IPS DF 6.9 (cell line): Measurements from ENCODE around the gene PLD1.

Experiments used
- DNase-seq: peaks from one replicate; pipeline ENCODE4 v3.0.0-alpha.2; 2013; ENCODE audit warnings: low read depth, low spot score
- H3K27ac ChIP-seq: one replicate; pipeline ENCODE4 v1.5.1; 2013; ENCODE audit warnings: low read length, control low read depth
- H3K27me3 ChIP-seq: 2 replicates; pipeline ENCODE4 v1.6.1; 2013; ENCODE audit warnings: mild to moderate bottlenecking, low read length; ENCODE audit not compliant: control insufficient read depth, insufficient read depth
- H3K36me3 ChIP-seq: 2 replicates; pipeline ENCODE4 v1.6.1; 2013; ENCODE audit warnings: low read length; ENCODE audit not compliant: control insufficient read depth, insufficient read depth
- H3K4me1 ChIP-seq: 2 replicates; pipeline ENCODE4 v1.6.1; 2013; ENCODE audit warnings: low read length; ENCODE audit not compliant: control insufficient read depth, insufficient read depth
- H3K4me3 ChIP-seq: 2 replicates; pipeline ENCODE4 v1.5.1; 2013; ENCODE audit warnings: mild to moderate bottlenecking, low read length
- H3K9me3 ChIP-seq: 2 replicates; pipeline ENCODE4 v1.6.1; 2013; ENCODE audit warnings: low read length, inconsistent platforms; ENCODE audit not compliant: control insufficient read depth, insufficient read depth
- WGBS: extraction: QIAGEN DNeasy Blood & Tissue Kit; methylation state at CpG from one replicate; pipeline ENCODE4 v1.1.7; 2013; ENCODE audit warnings: mixed read lengths, missing lambda C conversion rate; ENCODE audit not compliant: insufficient read length, insufficient coverage; 5-methylcytosine and 5-hydroxymethylcytosine counted together

PLD1 gene

DNA sequence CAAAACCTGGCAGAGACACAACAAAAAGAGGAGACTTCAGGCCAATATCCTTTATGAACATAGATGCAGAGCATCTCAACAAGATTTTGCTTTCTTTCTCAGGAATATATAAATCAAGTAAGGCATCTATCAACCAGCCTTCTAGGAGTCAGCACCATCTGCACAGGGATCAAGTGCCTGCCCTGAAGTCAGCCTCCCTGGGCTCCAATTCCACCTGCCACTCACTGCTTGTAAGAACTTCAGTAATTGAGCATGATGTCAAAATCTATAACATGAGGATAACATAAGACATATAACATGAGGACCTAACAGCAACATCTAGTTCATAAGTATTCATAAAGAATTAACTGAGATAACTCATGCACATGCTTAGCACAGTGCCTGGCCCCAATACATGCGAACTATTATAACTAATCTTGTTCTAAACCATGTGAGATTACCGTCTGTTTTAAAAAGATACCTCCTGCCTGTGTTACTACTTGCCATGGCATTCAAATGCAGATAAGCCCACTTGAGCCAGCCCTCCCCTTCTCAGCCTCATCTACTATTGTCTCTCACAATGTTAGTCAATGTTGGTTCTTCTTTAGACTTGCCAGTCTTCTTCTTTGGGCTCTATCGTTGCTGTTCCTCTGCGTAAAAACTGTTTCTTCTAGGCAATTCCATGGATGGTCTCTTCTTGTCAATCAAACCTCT, 91.6 kb downstream of the PLD1 start:
- Histone ChIP-seq H3K4me1 (peaks cover 4% of the 10 kb centered on the region; the same call in 1 of the 2 replicates), H3K36me3 (no peaks in the 10 kb centered on the region), H3K9me3 (no peaks in the 10 kb centered on the region), H3K27me3 (no peaks in the 10 kb centered on the region), H3K27ac (no peak overlapping the region), H3K4me3 (no peak overlapping the region)
- no peak for DNase-seq
- no CpG with 5 or more reads among the region's 4 CpGs for WGBS

DNA sequence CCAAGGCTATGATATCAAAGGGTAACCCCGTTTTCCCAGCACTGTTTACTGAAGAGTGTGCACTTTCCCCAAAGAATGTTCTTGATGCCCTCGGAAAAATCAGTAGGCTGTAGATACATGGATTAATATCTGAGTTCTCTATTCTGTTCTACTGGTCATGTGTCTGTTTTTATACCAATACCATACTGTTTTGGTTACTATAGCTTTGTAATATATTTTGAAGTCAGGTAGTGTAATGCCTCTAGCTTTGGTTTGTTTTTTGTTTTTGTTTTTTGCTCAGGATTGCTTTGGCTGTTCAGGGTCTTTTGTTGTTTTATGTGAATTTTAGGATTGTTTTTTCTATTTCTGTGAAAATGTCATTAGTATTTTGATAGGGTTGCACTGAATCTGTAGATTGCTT, 95.1 kb downstream of the PLD1 start:
- Histone ChIP-seq H3K27ac (no peak overlapping the region), H3K27me3 (no peaks in the 10 kb centered on the region), H3K9me3 (no peaks in the 10 kb centered on the region), H3K4me3 (no peak overlapping the region), H3K4me1 (peaks cover 4% of the 10 kb centered on the region; the same call in 1 of the 2 replicates), H3K36me3 (no peaks in the 10 kb centered on the region)
- DNase-seq, result no peak
- no CpG with 5 or more reads among the region's 2 CpGs for WGBS

GRCh38 chr3:171712171-171712938, 97.9 kb downstream of the PLD1 start:
- H3K36me3 ChIP-seq, result no peaks in the 10 kb centered on the region

GRCh38 chr3:171711461-171712170, 98.7 kb downstream of the PLD1 start:
- no peaks in the 10 kb centered on the region for H3K9me3 ChIP-seq
- WGBS, result no CpG with 5 or more reads among the region's 3 CpGs

More at GRCh38 chr3:171712171-171712938, 97.9 kb downstream of the PLD1 start:
- H3K4me1 ChIP-seq, result no peaks in the 10 kb centered on the region
- DNase-seq, result no peak
- no CpG with 5 or more reads among the region's 8 CpGs for WGBS
- H3K27me3 ChIP-seq, result no peaks in the 10 kb centered on the region
- no peaks in the 10 kb centered on the region for H3K9me3 ChIP-seq
- no peak overlapping the region for H3K4me3 ChIP-seq
- H3K27ac ChIP-seq, result no peak overlapping the region

GRCh38 chr3:171710359-171710758, 99.9 kb downstream of the PLD1 start:
- H3K27ac ChIP-seq, result no peak overlapping the region

More at GRCh38 chr3:171711461-171712170, 98.7 kb downstream of the PLD1 start:
- H3K27ac ChIP-seq, result no peak overlapping the region
- no peaks in the 10 kb centered on the region for H3K27me3 ChIP-seq
- no peaks in the 10 kb centered on the region for H3K36me3 ChIP-seq
- no peak for DNase-seq
- no peak overlapping the region for H3K4me3 ChIP-seq
- no peaks in the 10 kb centered on the region for H3K4me1 ChIP-seq

DNA sequence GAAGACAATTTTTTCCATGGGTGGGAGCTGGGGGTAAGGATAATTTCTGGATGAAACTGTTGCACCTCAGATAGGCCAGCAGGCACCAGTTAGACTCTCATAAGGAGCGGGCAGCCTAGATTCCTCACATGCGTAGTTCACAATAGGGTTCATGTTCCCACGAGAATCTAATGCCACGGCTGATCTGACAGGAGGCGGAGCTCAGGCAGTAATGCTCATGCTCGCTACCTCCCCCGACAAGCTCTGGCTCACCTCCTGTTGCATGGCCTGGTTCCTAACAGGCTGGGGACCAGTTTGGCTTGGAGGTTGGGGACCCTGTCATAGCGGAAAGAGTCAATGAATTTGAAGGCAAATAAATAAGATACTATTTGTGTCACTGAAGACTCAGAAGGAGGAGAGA, 105.5 kb downstream of the PLD1 start:
- Histone ChIP-seq H3K36me3 (no peaks in the 10 kb centered on the region), H3K9me3 (no peaks in the 10 kb centered on the region), H3K27ac (no peak overlapping the region), H3K4me3 (no peak overlapping the region), H3K27me3 (no peaks in the 10 kb centered on the region), H3K4me1 (0 out of 2 replicates have a peak, but pooled peaks cover 1% of the 10 kb centered on the region)
- DNase-seq, result no peak
- no CpG with 5 or more reads among the region's 8 CpGs for whole genome bisulfite sequencing

More at GRCh38 chr3:171710359-171710758, 99.9 kb downstream of the PLD1 start:
- H3K9me3 ChIP-seq, result no peaks in the 10 kb centered on the region
- no peaks in the 10 kb centered on the region for H3K36me3 ChIP-seq
- no peaks in the 10 kb centered on the region for H3K27me3 ChIP-seq
- H3K4me1 ChIP-seq, result no peaks in the 10 kb centered on the region
- WGBS, result no CpG with 5 or more reads among the region's 17 CpGs
- no peak for DNase-seq
- no peak overlapping the region for H3K4me3 ChIP-seq

- WGBS, result no CpG with 5 or more reads among the region's 2 CpGs
- Histone ChIP-seq H3K36me3 (no peaks in the 10 kb centered on the region), H3K27me3 (no peaks in the 10 kb centered on the region), H3K4me3 (no peak overlapping the region), H3K27ac (no peak overlapping the region), H3K4me1 (0 out of 2 replicates have a peak, but pooled peaks cover 1% of the 10 kb centered on the region), H3K9me3 (no peaks in the 10 kb centered on the region)
- DNase-seq, result no peak
Observed at GRCh38 chr3:171704002-171704401, 106.3 kb downstream of the PLD1 start.

- DNase-seq, result no peak
- 0 out of 2 replicates have a peak, but pooled peaks cover 1% of the 10 kb centered on the region for H3K4me1 ChIP-seq
- H3K36me3 ChIP-seq, result no peaks in the 10 kb centered on the region
- H3K4me3 ChIP-seq, result no peak overlapping the region
- H3K27ac ChIP-seq, result no peak overlapping the region
- H3K27me3 ChIP-seq, result no peaks in the 10 kb centered on the region
- no peaks in the 10 kb centered on the region for H3K9me3 ChIP-seq
- WGBS, result no CpG with 5 or more reads among the region's 2 CpGs
Observed at GRCh38 chr3:171703144-171703543, 107.1 kb downstream of the PLD1 start.

GRCh38 chr3:171700653-171701052, 109.6 kb downstream of the PLD1 start:
- Histone ChIP-seq H3K27me3 (no peaks in the 10 kb centered on the region), H3K36me3 (no peaks in the 10 kb centered on the region), H3K9me3 (no peaks in the 10 kb centered on the region), H3K4me3 (no peak overlapping the region), H3K4me1 (0 out of 2 replicates have a peak, but pooled peaks cover 1% of the 10 kb centered on the region), H3K27ac (no peak overlapping the region)
- no CpG with 5 or more reads among the region's 1 CpG for WGBS
- no peak for DNase-seq

DNA sequence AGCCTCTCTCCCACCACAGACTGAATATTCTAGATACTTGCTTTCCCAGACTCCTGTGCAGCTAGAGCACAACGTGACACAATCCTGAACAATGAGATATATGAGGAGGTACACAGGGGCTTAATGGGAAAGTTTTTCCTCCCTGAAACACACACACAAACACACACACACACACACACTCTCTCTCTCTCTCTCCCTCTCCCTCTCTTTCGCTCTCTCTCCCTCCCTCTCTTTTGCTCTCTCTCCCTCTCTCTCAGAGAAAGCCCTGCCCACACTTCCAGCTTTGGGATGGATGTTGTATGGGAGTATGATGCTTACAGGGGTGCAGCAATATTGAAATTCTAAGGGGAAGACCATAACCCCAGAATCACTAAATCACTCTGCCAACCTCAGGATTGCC, 110.1 kb downstream of the PLD1 start:
- no peak for DNase-seq
- no peak overlapping the region for H3K27ac ChIP-seq
- H3K4me3 ChIP-seq, result no peak overlapping the region
- WGBS, result 90% methylated on average over 1 of the region's 2 CpGs
- no peaks in the 10 kb centered on the region for H3K9me3 ChIP-seq
- H3K36me3 ChIP-seq, result no peaks in the 10 kb centered on the region
- H3K27me3 ChIP-seq, result no peaks in the 10 kb centered on the region
- 0 out of 2 replicates have a peak, but pooled peaks cover 1% of the 10 kb centered on the region for H3K4me1 ChIP-seq
